K562 (cell line): ENCODE results near the gene IFT27. TPM values are rescaled to one million over a fixed set of nuclear protein-coding genes. Genes with fewer than 3 reads are reported as not detected.

Experiments used
- ATAC-seq: fragments of 200-7000 bp; cut with Tn5 transposase; 3 replicates; pipeline ENCODE4 v1.9.1; 2020; ENCODE audit warnings: moderate library complexity
- BruUV-seq: library from RNA; stranded (reverse); fragments of 400-500 nt; replicated peaks from 2 replicates; lab custom pipeline; 2021; lab: Mats Ljungman, UMichigan
- CTCF ChIA-PET: fragments of 300-600 bp; formaldehyde crosslinking; extraction: SDS; loops from one replicate; lab custom pipeline; 2021; ENCODE audit warnings: low intra/inter-chr PET ratio; lab: Yijun Ruan, JAX
- POLR2A ChIA-PET: fragments of 300-600, 350-650 bp; sonication (Branson Sonifier 250); formaldehyde crosslinking; extraction: SDS; loops from one replicate; lab custom pipeline; 2021; ENCODE audit warnings: antibody characterized with exemption, inconsistent platforms; lab: Yijun Ruan, JAX
- DNase-seq, 4 experiments: peaks; one replicate each; pipeline versions ENCODE4 v3.0.0 to v3.0.0-alpha.2; 2011 to 2018; ENCODE audit warnings: low spot score in 3 of 4, mixed read lengths in 3 of 4; ENCODE audit errors: extremely low read depth in 1 of 4
- FAIRE-seq: peaks from 2 replicates; lab custom pipeline; 2011; peaks lifted over from hg19 to GRCh38; lab: Jason Lieb, UNC
- H2AFZ ChIP-seq: 2 replicates; pipeline ENCODE4 v1.6.0; 2011; ENCODE audit warnings: low read depth, low read length, control low read depth, inconsistent platforms
- H3K27ac ChIP-seq: fragments of 200-600 bp; 3 replicates; pipeline ENCODE4 v1.8.0; 2011; ENCODE audit warnings: low read depth, mild to moderate bottlenecking, control low read depth, inconsistent platforms, low read length, moderate library complexity, mixed read lengths; ENCODE audit errors: extremely low read depth
- H3K27me3 ChIP-seq, 2 experiments: fragments of 300-600 bp in 1 of 2; 2 replicates in 1 of 2; 3 replicates in 1 of 2; pipeline versions ENCODE4 v1.6.0 to v1.8.0; 2011; ENCODE audit warnings: inconsistent platforms in 2 of 2, low read length in 2 of 2, mild to moderate bottlenecking in 1 of 2, mixed read lengths in 1 of 2, moderate library complexity in 1 of 2; ENCODE audit not compliant: control insufficient read depth in 2 of 2, insufficient read depth in 2 of 2
- H3K36me3 ChIP-seq: fragments of 300-600 bp; 3 replicates; pipeline ENCODE4 v1.8.0; 2011; ENCODE audit warnings: mild to moderate bottlenecking, low read length, inconsistent platforms; ENCODE audit not compliant: control insufficient read depth, insufficient read depth
- H3K4me1 ChIP-seq, 2 experiments: fragments of 200-600 bp in 1 of 2; replicated peaks in 1 of 2; 2 replicates in 1 of 2; 3 replicates in 1 of 2; pipeline versions ENCODE4 v1.5.1 to v1.8.0; 2011; ENCODE audit warnings: inconsistent platforms in 2 of 2, low read length in 2 of 2, mild to moderate bottlenecking in 1 of 2, mixed read lengths in 1 of 2, moderate library complexity in 1 of 2; ENCODE audit not compliant: control insufficient read depth in 2 of 2, insufficient read depth in 2 of 2
- H3K4me2 ChIP-seq: 2 replicates; pipeline ENCODE4 v1.6.1; 2011; ENCODE audit warnings: low read length, control low read depth, inconsistent platforms, mixed read lengths; ENCODE audit not compliant: insufficient read depth
- H3K4me3 ChIP-seq: fragments of 200-600 bp; sonication (generic), shearing (Covaris generic); 2 replicates; pipeline ENCODE4 v1.5.1; 2016; ENCODE audit warnings: control low read depth, inconsistent platforms
- H3K79me2 ChIP-seq: fragments of 200-600 bp; 3 replicates; pipeline ENCODE4 v1.8.0; 2011; ENCODE audit warnings: low read length, inconsistent platforms; ENCODE audit not compliant: control insufficient read depth, insufficient read depth
- H3K9ac ChIP-seq, 2 experiments: 2 replicates each; pipeline versions ENCODE4 v1.6.0 to v1.6.1; 2011; ENCODE audit warnings: low read depth in 2 of 2, low read length in 2 of 2, control low read depth in 1 of 2, inconsistent platforms in 1 of 2, mild to moderate bottlenecking in 1 of 2, mixed read lengths in 1 of 2; ENCODE audit not compliant: insufficient read depth in 1 of 2
- H3K9me1 ChIP-seq: one replicate; pipeline ENCODE4 v1.6.0; 2011; ENCODE audit warnings: inconsistent platforms, mild to moderate bottlenecking, low read length, moderate library complexity; ENCODE audit not compliant: control insufficient read depth, insufficient read depth
- H3K9me3 ChIP-seq: replicated peaks from 2 replicates; pipeline ENCODE4 v1.5.1; 2011; ENCODE audit warnings: low read depth, low read length, inconsistent platforms; ENCODE audit not compliant: control insufficient read depth, insufficient read depth
- H4K20me1 ChIP-seq: replicated peaks from 2 replicates; pipeline ENCODE4 v1.6.1; 2011; ENCODE audit warnings: low read length, inconsistent platforms, mixed read lengths; ENCODE audit not compliant: control insufficient read depth, insufficient read depth
- ERF ChIP-seq: fragments of 450-650 bp; formaldehyde crosslinking; IDR thresholded peaks from 2 replicates; pipeline ENCODE4 v1.4.0; 2020; ENCODE audit warnings: mild to moderate bottlenecking, mixed read lengths
- FUS ChIP-seq: fragments of 200-400 bp; formaldehyde crosslinking; optimal IDR thresholded peaks from 2 replicates; pipeline ENCODE3; 2017; ENCODE audit warnings: low read depth, low read length
- GATAD2A ChIP-seq: fragments of 450-650 bp; IDR thresholded peaks from 2 replicates; pipeline ENCODE4 v1.6.1; 2017
- IFI16 ChIP-seq: fragments of 250-450 bp; sonication (Bioruptor Pico); IDR thresholded peaks from 2 replicates; pipeline ENCODE4 v2.1.2; 2022; ENCODE audit warnings: mild to moderate bottlenecking, inconsistent platforms
- PCBP2 ChIP-seq: fragments of 200-400 bp; formaldehyde crosslinking; IDR thresholded peaks from 2 replicates; pipeline ENCODE4 v1.6.1; 2018; ENCODE audit warnings: low read length, low read depth, mild to moderate bottlenecking, moderate library complexity; ENCODE audit not compliant: poor library complexity, severe bottlenecking
- SIRT6 ChIP-seq: IDR thresholded peaks from one replicate; pipeline ENCODE4 v1.6.1; 2012; ENCODE audit warnings: low read depth, mild to moderate bottlenecking, control low read depth, inconsistent platforms, low read length, moderate library complexity
- THRAP3 ChIP-seq: fragments of 450-650 bp; IDR thresholded peaks from 2 replicates; pipeline ENCODE4 v1.6.1; 2016; ENCODE audit warnings: mild to moderate bottlenecking, inconsistent platforms, borderline replicate concordance
- ZNF212 ChIP-seq: fragments of 450-650 bp; formaldehyde crosslinking; IDR thresholded peaks from 2 replicates; pipeline ENCODE4 v1.4.0; 2020; ENCODE audit warnings: mild to moderate bottlenecking
- ZNF584 ChIP-seq: fragments of 200-800 bp; sonication (Bioruptor generic); IDR thresholded peaks from 2 replicates; pipeline ENCODE4 v1.6.1; 2016; ENCODE audit warnings: low read depth, mild to moderate bottlenecking, missing genetic modification characterization, missing compliant biosample characterization
- WGBS: fragments of 100-300 bp; shearing (Covaris generic); methylation state at CpG from one replicate; pipeline ENCODE4 v1.1.6; 2016; ENCODE audit warnings: low coverage, mixed read lengths; ENCODE audit not compliant: insufficient coverage; ENCODE audit errors: missing lambda C conversion rate; 5-methylcytosine and 5-hydroxymethylcytosine counted together
- in situ Hi-C: fragments of 300-500 bp; cut with MboI; formaldehyde crosslinking; loops from 4 replicates; pipeline ENCODE4 v1.15.0; 2018; ENCODE audit warnings: inconsistent platforms, mixed read lengths
- intact Hi-C: fragments of 100-400 bp; cut with micrococcal nuclease; formaldehyde crosslinking; loops from 2 replicates; pipeline ENCODE4 v1.14.2; 2022
- polyA plus RNA-seq, 8 experiments: library from polyadenylated mRNA; depleted of rRNA in 4 of 8; stranded (reverse) in 5 of 8; unstranded in 3 of 8; fragments of >200 nt; fragmentation: Nextera tagmentation in 2 of 8; fragmentation: Illumina TruSeq in 1 of 8; extraction: Ambion mirVana in 2 of 8; extraction: Trizol in 1 of 8; gene quantifications; 2 replicates each; pipeline versions ENCODE4 v1.2.1 to v1.2.3, GENCODE V29; 2011 to 2014; ENCODE audit warnings: inconsistent platforms in 1 of 8, missing spikeins in 1 of 8
- total RNA-seq, 7 experiments: library from RNA; depleted of rRNA in 6 of 7; stranded (reverse); fragments of >200 nt in 6 of 7; fragmentation: Illumina TruSeq in 2 of 7; extraction: Trizol in 2 of 7; gene quantifications; 2 replicates each; pipeline versions ENCODE4 v1.2.1 to v1.2.3, GENCODE V29; 2011 to 2021; ENCODE audit warnings: low replicate concordance in 1 of 7
- TF ChIP-seq, protein P1 (sequence below): fragments of 250-450 bp; sonication (Bioruptor Pico); IDR thresholded peaks from 2 replicates; pipeline ENCODE4 v1.5.1; 2021; ENCODE audit warnings: mild to moderate bottlenecking

Gene IFT27
- total and polyA plus RNA-seq, 9 of the 15 experiments (the other 6 are each of a cell fraction or from before 2014, with no cell fraction given): 0.01 to 1.4 (median 0.14) TPM; not detected in 1

DNA sequence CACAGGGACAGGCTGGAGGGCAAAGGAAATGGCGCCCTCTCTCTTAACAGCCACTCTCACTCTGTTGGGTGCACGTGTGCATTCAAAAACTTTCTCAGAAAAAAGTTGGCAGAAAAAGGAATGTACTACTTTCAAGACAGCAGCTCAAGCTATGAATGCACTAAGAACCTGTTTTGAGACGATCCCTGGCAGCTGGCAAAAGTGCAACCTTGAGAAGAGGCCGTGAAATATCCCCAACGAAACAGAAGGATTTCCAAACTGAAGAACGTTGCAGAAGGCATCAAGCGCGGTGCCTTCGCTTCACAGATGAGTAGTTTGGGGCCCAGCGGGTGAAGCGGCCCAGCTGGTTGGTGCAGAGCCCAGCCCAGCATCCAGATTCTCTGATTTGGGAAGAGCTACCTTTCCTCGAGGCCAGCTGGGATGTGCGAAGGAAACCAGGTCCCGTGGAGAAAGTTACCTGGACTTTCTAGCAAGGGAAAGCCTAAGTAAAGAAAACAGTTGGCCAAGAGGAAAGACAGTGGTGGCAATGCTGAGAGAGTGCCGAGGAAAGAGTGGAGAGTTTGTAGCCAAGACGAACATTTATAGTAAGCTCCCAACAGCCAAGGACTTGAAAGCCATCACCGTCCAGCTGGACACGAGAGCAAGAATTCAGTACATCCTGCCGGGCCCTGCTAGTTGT, 16.3 kb downstream of the IFT27 start (continued):
- no peak for TF ChIP-seq FUS
- no peak for TF ChIP-seq IFI16
- no peak for TF ChIP-seq ZNF212 (CRISPR knock-in tag)
- TF ChIP-seq, protein P1, sequence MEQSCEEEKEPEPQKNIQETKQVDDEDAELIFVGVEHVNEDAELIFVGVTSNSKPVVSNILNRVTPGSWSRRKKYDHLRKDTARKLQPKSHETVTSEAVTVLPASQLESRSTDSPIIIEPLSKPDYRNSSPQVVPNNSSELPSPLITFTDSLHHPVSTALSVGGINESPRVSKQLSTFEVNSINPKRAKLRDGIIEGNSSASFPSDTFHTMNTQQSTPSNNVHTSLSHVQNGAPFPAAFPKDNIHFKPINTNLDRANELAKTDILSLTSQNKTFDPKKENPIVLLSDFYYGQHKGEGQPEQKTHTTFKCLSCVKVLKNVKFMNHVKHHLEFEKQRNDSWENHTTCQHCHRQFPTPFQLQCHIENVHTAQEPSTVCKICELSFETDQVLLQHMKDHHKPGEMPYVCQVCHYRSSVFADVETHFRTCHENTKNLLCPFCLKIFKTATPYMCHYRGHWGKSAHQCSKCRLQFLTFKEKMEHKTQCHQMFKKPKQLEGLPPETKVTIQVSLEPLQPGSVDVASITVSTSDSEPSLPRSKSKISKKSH (CRISPR knock-in tag): no peak

DNA sequence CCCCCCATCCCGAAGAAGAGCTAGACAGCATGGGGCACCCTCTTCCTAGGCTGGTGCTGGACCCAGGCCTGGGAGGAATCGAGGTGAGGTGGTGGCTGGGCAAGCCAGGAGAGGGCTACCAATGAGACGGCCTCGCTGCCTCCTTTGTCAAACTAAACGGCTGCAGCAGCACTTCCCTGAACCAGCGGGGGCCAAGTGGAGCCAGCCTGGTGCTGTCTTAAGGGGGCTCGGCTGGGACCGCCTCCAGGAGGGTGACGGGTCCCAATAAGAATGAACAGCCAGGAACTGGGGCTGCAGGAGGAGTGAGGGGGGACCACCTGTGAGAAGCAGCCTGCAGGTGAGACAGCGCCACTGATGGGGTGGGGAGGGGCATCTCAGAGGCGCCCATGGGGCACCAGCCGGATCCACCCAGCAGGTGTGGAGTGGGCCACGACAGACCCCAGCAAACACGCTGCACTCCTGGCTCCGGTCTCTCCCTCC, 17.1 kb downstream of the IFT27 start:
- Histone ChIP-seq H3K27ac (no peak overlapping the region), H3K9me1 (no peaks in the 10 kb centered on the region), H3K9me3 (no peaks in the 10 kb centered on the region), H2AFZ (no peak overlapping the region), H3K4me1 (no peaks in the 10 kb centered on the region; a peak in 1 of 5 replicates), H3K27me3 (peaks cover 10 to 63% of the 10 kb centered on the region in 2 experiments; a peak in 4 of 5 replicates), H3K36me3 (no peaks in the 10 kb centered on the region), H3K4me2 (no peak overlapping the region), H3K79me2 (no peaks in the 10 kb centered on the region), H3K4me3 (no peak overlapping the region), H4K20me1 (peaks cover 5% of the 10 kb centered on the region; the same call in 1 of the 2 replicates), H3K9ac (no peak overlapping the region)
- TF ChIP-seq THRAP3 (no peak), GATAD2A (no peak), ERF (CRISPR knock-in tag) (no peak), ZNF584 (CRISPR knock-in tag) (no peak), SIRT6 (no peak), PCBP2 (no peak)
- in situ Hi-C loops: no loop called here
- WGBS: 1% methylated on average over 9 of the region's 15 CpGs
- DNase-seq (no peak), ATAC-seq (no peak), FAIRE-seq (no peak)
- intact Hi-C loops: no loop called here
- BruUV-seq: no TSS peak
- POLR2A ChIA-PET: no interaction called here
- CTCF ChIA-PET: interaction anchor here (0.6 kb wide), 1 partner anchor 215 kb away, joined by 3 read pairs; no protein-coding TSS in a partner anchor
